Stomach smooth muscle (tissue), 2 donors: Measurements from ENCODE around the gene GALNT5.

Experiments
- H3K27ac ChIP-seq: one replicate; pipeline ENCODE4 v1.7.0; 2013; ENCODE audit warnings: mild to moderate bottlenecking, low read length, inconsistent platforms
- H3K27me3 ChIP-seq, 2 donors: one replicate each; pipeline ENCODE4 v1.7.0; 2013; ENCODE audit warnings: low read length in 2 of 2; ENCODE audit not compliant: insufficient read depth in 2 of 2, control insufficient read depth in 1 of 2
- H3K36me3 ChIP-seq, 2 donors: one replicate each; pipeline ENCODE4 v1.7.0; 2013; ENCODE audit warnings: low read length in 2 of 2; ENCODE audit not compliant: control insufficient read depth in 2 of 2, insufficient read depth in 2 of 2
- H3K4me1 ChIP-seq: one replicate; pipeline ENCODE4 v1.7.0; 2013; ENCODE audit warnings: low read length; ENCODE audit not compliant: control insufficient read depth, insufficient read depth
- H3K4me3 ChIP-seq, 2 donors: one replicate each; pipeline ENCODE4 v1.7.0; 2013; ENCODE audit warnings: low read length in 2 of 2
- H3K9ac ChIP-seq, 2 donors: one replicate each; pipeline ENCODE4 v1.7.0; 2013; ENCODE audit warnings: low read length in 2 of 2, mild to moderate bottlenecking in 1 of 2
- H3K9me3 ChIP-seq, 2 donors: one replicate each; pipeline ENCODE4 v1.7.0; 2013; ENCODE audit warnings: low read length in 2 of 2; ENCODE audit not compliant: control insufficient read depth in 2 of 2
- donor health status: healthy.
- donor health status: Pancreatic carcinoma.

Gene GALNT5

GRCh38 chr2:157311706-157312105 is 54.2 kb downstream of the GALNT5 start:
- Histone ChIP-seq H3K27me3 (no peaks in the 10 kb centered on the region), H3K9me3 (no peaks in the 10 kb centered on the region), H3K9ac (no peak overlapping the region), H3K4me3 (no peak overlapping the region), H3K27ac (no peak overlapping the region), H3K4me1 (no peaks in the 10 kb centered on the region), H3K36me3 (no peaks in the 10 kb centered on the region)

GRCh38 chr2:157312866-157313486 is 55.5 kb downstream of the GALNT5 start:
- Histone ChIP-seq H3K27me3 (no peaks in the 10 kb centered on the region), H3K9ac (no peak overlapping the region), H3K27ac (no peak overlapping the region), H3K36me3 (no peaks in the 10 kb centered on the region), H3K9me3 (no peaks in the 10 kb centered on the region), H3K4me3 (no peak overlapping the region), H3K4me1 (no peaks in the 10 kb centered on the region)

GRCh38 chr2:157315901-157316300 is 58.4 kb downstream of the GALNT5 start:
- no peaks in the 10 kb centered on the region for H3K9me3 ChIP-seq
- H3K9ac ChIP-seq = no peak overlapping the region
- H3K4me3 ChIP-seq = no peak overlapping the region
- H3K27ac ChIP-seq = no peak overlapping the region
- H3K27me3 ChIP-seq = no peaks in the 10 kb centered on the region
- H3K36me3 ChIP-seq = no peaks in the 10 kb centered on the region
- H3K4me1 ChIP-seq = no peaks in the 10 kb centered on the region

- no peaks in the 10 kb centered on the region for H3K4me1 ChIP-seq
- no peaks in the 10 kb centered on the region for H3K36me3 ChIP-seq
- H3K4me3 ChIP-seq = no peak overlapping the region
- H3K27ac ChIP-seq = no peak overlapping the region
- H3K9me3 ChIP-seq = no peaks in the 10 kb centered on the region
- no peaks in the 10 kb centered on the region for H3K27me3 ChIP-seq
- H3K9ac ChIP-seq = no peak overlapping the region
These were observed 61.4 kb downstream of the GALNT5 start for GRCh38 chr2:157318884-157319283.

- no peak overlapping the region for H3K9ac ChIP-seq
- no peak overlapping the region for H3K4me3 ChIP-seq
- no peak overlapping the region for H3K27ac ChIP-seq
- H3K9me3 ChIP-seq = no peaks in the 10 kb centered on the region
- no peaks in the 10 kb centered on the region for H3K27me3 ChIP-seq
- no peaks in the 10 kb centered on the region for H3K36me3 ChIP-seq
- no peaks in the 10 kb centered on the region for H3K4me1 ChIP-seq
These were observed 62.3 kb downstream of the GALNT5 start for GRCh38 chr2:157319795-157320194.

GRCh38 chr2:157320409-157320808 is 62.9 kb downstream of the GALNT5 start:
- no peaks in the 10 kb centered on the region for H3K27me3 ChIP-seq
- H3K27ac ChIP-seq = no peak overlapping the region
- no peak overlapping the region for H3K4me3 ChIP-seq
- no peaks in the 10 kb centered on the region for H3K9me3 ChIP-seq
- no peaks in the 10 kb centered on the region for H3K4me1 ChIP-seq
- H3K9ac ChIP-seq = no peak overlapping the region
- no peaks in the 10 kb centered on the region for H3K36me3 ChIP-seq

GRCh38 chr2:157321466-157321865 is 64.0 kb downstream of the GALNT5 start:
- Histone ChIP-seq H3K27me3 (no peaks in the 10 kb centered on the region), H3K9me3 (no peaks in the 10 kb centered on the region), H3K27ac (no peak overlapping the region), H3K4me1 (no peaks in the 10 kb centered on the region), H3K36me3 (no peaks in the 10 kb centered on the region), H3K9ac (no peak overlapping the region), H3K4me3 (no peak overlapping the region)

- Histone ChIP-seq H3K4me1 (no peaks in the 10 kb centered on the region), H3K9me3 (no peaks in the 10 kb centered on the region), H3K36me3 (no peaks in the 10 kb centered on the region), H3K9ac (no peak overlapping the region), H3K27ac (no peak overlapping the region), H3K27me3 (no peaks in the 10 kb centered on the region), H3K4me3 (no peak overlapping the region)
These were observed 64.9 kb downstream of the GALNT5 start for GRCh38 chr2:157322432-157322831.

- Histone ChIP-seq H3K27ac (no peak overlapping the region), H3K9me3 (no peaks in the 10 kb centered on the region), H3K27me3 (no peaks in the 10 kb centered on the region), H3K4me3 (no peak overlapping the region), H3K4me1 (no peaks in the 10 kb centered on the region), H3K36me3 (no peaks in the 10 kb centered on the region), H3K9ac (no peak overlapping the region)
These were observed 66.9 kb downstream of the GALNT5 start for GRCh38 chr2:157324331-157324843.

- Histone ChIP-seq H3K36me3 (no peaks in the 10 kb centered on the region), H3K27ac (no peak within 1 kb of the TSS), H3K4me1 (no peaks in the 10 kb centered on the region), H3K27me3 (no peaks in the 10 kb centered on the region), H3K4me3 (no peak within 1 kb of the TSS), H3K9me3 (no peaks in the 10 kb centered on the region), H3K9ac (no peak within 1 kb of the TSS)
These were observed 68.3 kb downstream of the GALNT5 start, which contains the start of gene ERMN for GRCh38 chr2:157325786-157326185. TSS of gene ERMN (minus strand) at chr2:157325824. CDS start at chr2:157325642, 182 bp downstream.

- Histone ChIP-seq H3K9ac (no peak overlapping the region), H3K36me3 (no peaks in the 10 kb centered on the region), H3K4me1 (no peaks in the 10 kb centered on the region), H3K27ac (no peak overlapping the region), H3K9me3 (no peaks in the 10 kb centered on the region), H3K27me3 (no peaks in the 10 kb centered on the region), H3K4me3 (no peak overlapping the region)
These were observed 69.2 kb downstream of the GALNT5 start for GRCh38 chr2:157326698-157327097.
